Pulmonary artery endothelial cell (primary cell): ENCODE measurements around the gene BAIAP2. TPM values are rescaled to one million over a fixed set of nuclear protein-coding genes. Genes with fewer than 3 reads are reported as not detected.

ENCODE experiments used
- DNase-seq: peaks from one replicate; pipeline ENCODE4 v3.0.0-alpha.2; 2011; ENCODE audit warnings: low read depth, low spot score
- total RNA-seq: library from RNA; depleted of rRNA; stranded (reverse); fragments of >200 nt; gene quantifications from 2 replicates; pipeline ENCODE4 v1.2.3, GENCODE V29; 2014

The BAIAP2 gene
- total RNA-seq, 1 donor from 2014 or later = 8.0 TPM

- no peak for DNase-seq
Observed at GRCh38 chr17:81085420-81085911, 50.5 kb downstream of the BAIAP2 start.

DNA sequence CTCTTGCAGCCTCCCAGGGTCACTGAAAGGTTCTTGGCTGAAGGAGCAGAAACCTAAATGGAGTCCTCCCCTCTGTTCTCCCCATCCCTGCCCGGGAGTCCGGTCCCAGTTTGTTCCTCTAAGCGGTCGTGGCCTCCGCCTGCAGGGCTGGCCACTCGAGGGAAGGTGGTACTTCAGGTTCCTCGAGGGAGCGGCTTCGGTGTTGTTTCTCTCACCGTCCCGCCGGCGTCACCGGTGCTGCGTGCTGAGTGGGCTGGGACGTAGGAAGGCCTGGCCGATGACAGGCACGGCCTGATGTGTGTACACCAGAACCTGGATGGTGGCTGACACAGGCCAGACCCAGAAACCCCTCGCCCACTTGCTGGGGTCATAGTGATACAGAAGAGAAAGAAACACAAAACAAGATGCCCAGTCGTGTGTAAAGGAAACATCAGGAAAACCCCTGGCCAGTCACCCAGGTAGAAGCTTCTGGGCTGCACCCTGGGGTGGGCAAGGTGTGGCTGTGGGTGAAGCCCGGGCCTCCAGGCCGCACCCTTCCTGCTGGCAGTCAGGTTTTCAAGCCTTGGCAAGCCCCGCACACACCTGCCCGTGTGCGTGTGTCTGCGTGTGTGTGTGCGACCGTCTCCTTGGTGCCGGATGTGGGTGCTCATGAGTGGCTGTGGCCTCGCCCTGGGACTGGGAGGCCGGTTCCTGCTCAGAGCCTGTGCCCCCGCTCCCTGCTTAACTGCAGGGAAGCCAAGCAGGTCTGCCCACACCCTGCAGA, 52.0 kb downstream of the BAIAP2 start:
- no peak for DNase-seq

DNA sequence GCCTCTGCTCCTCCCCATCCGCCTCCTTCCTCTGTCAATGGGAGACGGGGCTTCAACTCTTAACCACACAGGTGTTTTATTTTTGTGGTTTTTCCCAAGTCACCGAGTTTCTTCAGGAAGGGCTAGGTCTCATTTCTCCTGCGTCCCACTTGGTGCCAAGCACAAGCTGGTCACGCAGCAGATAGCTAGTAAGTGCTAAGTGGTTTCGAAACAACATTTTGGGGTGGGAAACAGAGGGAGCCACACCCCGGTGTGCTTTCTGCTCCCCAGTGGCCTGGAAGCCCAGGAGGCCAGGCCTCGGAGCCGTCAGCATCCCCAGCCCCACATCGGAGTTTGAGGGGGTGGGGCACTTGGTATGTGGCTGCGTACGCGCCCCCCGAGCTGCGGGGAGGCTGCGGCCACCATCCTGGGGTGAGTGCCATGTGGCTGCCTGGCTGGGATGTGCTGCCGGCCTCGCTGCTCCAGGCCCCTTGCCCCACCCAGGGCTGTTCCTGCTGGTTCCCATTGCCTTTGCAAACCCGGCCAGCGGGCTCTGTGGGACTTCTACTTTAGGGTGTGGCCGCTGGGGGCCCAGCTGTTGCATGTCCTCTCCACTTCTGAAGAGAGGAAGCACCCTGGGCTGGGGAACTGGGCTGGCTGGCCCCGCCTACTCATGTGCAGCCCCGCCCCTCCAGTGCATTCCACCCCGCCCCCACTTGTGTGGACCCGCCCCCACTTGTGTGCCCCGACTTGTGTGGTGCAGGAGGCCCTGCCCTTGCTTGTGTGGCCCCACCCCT, 55.6 kb downstream of the BAIAP2 start:
- no peak for DNase-seq

DNA sequence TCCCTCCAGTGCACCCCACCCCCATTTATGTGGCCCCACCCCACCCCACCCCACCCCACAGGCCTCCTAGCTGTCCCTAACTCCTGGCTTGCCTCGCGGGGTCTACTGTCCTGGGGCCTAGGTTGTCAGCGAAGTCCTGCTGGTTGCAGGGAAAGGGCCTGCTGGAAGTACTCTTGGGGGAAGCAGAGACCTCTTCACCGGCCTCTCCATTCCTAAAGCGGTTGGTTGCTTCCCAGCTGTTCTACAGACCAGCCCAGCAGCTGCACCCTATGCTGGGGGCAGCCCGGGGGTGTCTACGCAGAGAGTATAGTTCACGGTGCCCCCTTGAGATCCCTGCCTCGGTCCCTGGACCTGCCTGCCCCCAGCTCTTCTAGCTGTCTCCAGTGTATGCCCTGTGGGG, 56.2 kb downstream of the BAIAP2 start:
- DNase-seq = no peak

DNA sequence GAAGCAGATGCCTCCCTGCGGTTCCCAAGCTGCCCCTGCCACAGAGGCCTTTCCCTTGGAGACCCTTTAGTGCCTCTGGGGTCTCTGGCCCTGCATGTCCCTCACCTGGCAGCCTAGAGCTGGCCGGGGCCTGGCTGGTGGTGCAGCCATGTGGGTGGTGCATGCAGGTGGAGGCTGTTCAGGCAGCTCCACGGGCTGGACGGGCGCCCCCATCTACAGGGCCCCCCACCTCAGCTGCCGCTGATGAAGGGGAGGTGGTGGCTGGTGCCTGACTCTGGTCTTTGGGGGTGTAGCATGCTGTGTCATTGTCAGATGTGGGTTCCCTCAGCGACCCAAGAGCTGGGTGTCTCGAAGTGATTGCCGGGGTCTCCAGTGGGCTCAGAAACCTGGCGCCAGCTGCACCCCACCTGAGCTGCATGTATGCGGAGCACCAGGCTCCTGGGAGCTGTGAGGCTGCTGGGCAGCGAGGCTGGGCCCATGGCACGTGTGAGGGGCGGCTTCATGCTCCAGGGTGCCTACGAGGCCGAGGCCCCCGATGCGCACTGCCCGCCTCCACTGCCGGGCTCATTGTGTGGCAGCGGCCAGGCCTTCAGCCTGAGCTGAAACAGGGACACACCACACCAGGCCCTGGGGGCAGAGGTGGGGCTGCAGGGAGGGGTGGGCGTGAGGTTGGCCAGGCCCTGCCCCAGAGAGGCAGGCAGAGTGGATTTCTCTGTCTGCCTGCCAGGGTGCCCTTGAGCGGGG, 57.0 kb downstream of the BAIAP2 start:
- DNase-seq = no peak

DNA sequence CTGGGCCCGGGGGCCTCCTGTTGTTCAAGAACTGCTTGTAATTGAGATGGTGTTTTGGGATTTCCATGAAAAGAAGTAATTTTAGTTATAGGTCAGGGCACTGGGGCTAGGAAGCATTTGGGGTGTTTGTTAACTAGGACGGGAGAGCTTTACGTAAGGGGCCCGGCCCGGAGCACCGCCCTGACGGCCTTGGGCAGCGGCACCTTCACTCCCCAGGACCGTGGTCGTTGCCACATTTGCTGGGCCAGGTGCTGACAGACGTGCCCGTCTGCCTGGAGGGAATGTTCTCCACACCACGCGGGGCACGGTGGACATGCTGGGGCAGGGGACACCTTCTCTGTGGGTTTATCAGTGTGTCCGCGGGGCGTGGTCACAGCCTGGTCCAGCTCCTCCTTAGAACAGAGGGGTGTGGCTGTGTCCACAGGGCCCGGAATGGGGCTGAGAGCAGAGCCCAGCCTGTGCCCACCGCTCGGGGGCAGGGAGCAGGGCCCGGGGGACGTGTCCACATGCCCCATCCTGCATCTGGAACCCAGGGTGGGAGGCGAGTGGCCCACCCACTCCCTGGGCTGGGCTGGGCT, 57.7 kb downstream of the BAIAP2 start:
- DNase-seq = no peak

GRCh38 chr17:81093619-81094508, 58.9 kb downstream of the BAIAP2 start:
- DNase-seq = no peak

- peak; percentile 55 for DNase-seq
Observed at GRCh38 chr17:81094509-81095382, 59.8 kb downstream of the BAIAP2 start.

DNA sequence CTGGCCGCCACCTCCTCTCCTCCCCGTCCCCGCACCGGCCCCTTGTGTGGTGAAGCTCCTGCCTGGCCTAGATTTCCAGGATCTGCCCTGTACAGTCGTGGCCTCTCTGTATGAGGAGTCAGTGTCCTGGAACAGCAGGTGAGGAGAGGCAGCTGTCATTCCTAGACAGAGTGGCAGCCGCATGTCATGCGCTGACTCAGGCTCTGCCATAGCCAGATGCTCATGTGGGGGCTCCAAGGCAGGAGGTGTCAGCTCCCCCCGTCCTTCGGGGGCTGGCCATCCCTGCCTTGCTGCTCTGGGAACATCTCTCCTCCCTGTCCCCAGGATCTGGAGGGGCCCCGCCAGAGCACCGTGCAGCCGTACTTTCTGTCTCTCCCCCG, 60.4 kb downstream of the BAIAP2 start:
- DNase-seq = no peak

DNA sequence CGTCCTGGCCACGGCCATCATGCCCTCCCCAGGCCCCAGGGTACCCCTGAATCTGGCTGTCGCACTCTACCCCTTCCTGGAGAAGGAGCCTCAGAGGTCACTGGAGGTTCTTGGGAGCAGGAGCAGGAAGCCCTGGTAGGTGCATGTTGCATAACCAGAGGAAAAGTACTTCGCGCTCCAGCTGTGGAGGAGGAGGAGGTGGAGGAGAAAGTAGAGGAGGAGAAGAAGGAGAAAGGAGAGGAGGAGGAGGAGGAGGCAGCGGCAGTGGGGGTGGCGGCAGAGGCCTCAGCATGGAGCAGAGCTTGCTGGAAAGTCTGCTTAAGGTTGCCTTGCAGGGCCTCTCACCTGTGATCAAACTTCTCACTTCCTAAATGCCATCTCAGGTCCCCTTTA, 61.8 kb downstream of the BAIAP2 start:
- DNase-seq = no peak

- DNase-seq = peak; percentile 58
Observed at GRCh38 chr17:81097134-81097942, 62.4 kb downstream of the BAIAP2 start.

DNA sequence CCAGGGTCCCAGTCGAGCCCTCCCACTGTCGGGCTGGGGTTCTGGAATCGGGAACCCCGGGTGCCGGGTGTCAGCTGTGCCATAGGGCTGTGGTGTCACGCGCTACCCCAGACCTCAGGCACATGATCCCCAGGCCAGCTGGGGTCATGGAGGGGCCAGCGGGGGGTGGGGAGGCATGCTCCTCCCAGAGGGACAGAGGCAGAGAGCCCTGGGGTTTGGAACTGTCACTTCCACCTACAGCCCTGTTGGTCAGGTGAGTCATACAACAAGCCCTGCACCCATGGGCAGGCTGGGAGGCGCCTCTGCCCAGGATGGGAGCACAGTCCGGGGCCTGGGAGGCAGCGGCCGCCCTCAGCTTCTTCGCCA, 63.0 kb downstream of the BAIAP2 start:
- DNase-seq = no peak

DNA sequence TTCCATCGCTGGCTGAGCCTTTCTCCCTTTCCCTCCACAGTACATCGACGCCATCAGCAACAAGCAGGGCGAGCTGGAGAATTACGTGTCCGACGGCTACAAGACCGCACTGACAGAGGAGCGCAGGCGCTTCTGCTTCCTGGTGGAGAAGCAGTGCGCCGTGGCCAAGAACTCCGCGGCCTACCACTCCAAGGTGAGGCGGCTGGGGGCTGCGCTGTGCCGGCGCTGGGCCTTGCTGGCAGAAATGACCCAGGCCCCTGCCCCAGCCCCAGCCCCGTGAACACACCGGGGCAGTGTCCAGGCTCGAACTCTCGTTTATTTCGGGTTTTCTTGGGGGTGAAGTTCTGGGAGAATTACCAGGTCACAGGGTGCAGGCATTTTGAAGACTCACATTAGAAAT, 64.9 kb downstream of the BAIAP2 start:
- DNase-seq = no peak

DNA sequence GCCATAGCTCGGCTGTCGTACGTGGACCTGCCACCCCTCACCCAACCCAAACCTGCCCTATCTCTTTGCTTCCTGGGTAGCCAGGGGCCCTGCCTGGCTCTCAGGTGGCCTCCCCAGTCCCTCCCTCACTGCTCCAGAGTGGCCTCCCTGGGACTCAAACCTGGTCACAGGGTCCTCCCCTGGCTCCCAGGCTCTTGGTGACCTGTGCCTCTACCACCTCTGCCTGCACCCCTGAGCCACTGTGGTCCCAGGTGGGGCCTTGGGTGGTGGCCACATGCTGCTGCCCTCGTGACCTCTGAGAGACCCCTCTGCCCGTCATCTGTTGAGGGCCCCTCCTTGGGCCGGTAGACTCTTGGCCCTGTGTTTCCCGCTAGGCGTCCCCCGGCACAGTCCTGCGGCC, 65.7 kb downstream of the BAIAP2 start:
- DNase-seq = no peak

DNA sequence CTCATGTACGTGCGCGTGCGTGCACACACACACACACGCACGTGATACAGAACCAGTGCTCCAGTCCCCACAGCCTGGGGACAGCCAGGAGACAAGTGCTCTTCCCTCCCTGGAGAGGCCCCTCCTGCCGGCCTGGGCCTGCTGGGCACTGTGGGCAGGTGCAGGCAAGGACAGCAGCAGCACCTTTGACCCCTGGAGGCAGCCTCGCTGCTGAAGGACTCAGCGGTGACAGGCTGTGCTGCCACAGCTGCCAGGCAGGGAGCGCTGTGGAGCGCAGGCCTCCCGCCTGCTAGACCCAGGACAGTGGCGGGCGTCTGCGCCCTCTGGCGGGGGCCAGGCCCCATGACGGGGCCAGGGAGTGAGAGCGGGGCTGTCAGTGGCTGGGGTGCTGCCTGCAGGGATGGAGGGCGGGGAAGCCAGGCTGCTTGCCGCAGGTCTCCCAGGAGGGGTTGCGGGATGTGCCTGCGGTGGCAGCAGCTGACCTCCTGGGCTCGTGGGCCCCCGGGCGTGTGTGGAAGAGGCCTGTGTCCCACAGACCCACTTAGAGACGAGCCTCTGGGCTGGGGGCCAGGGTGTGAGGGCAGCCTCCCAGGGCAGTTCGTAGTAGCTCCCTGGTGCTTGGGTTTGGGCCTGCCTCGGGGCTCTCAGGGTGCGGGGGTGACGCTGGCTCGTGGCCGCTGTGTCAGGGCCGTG, 66.8 kb downstream of the BAIAP2 start:
- peak; percentile 36 for DNase-seq

GRCh38 chr17:81102352-81102751, 67.4 kb downstream of the BAIAP2 start:
- no peak for DNase-seq

GRCh38 chr17:81102869-81103268, 67.9 kb downstream of the BAIAP2 start:
- DNase-seq = no peak

- DNase-seq = no peak
Observed at GRCh38 chr17:81103379-81103778, 68.4 kb downstream of the BAIAP2 start.
